IMR-90 (cell line): ENCODE data around the gene NIPBL. TPM values are rescaled to one million over a fixed set of nuclear protein-coding genes. Genes with fewer than 3 reads are reported as not detected.

Experiments used
- ATAC-seq: fragments of 200-7000 bp; cut with Tn5 transposase; 2 replicates; pipeline ENCODE4 v1.9.1; 2020; ENCODE audit warnings: low read depth, mild to moderate bottlenecking, moderate library complexity
- BruUV-seq: library from RNA; stranded (reverse); fragments of 400-500 nt; replicated peaks from 2 replicates; lab custom pipeline; 2021; lab: Mats Ljungman, UMichigan
- CTCF ChIA-PET: fragments of 300-600 bp; formaldehyde crosslinking; extraction: SDS; loops from one replicate; lab custom pipeline; 2021; ENCODE audit warnings: antibody characterized with exemption; lab: Yijun Ruan, JAX
- POLR2A ChIA-PET: fragments of 300-600 bp; sonication (Branson Sonifier 250); formaldehyde crosslinking; loops from one replicate; lab custom pipeline; 2022; ENCODE audit warnings: antibody characterized with exemption; ENCODE audit not compliant: unreplicated experiment; lab: Charles Lee
- DNase-seq: peaks from one replicate; pipeline ENCODE4 v3.0.0; 2013
- H2AFZ ChIP-seq: replicated peaks from 2 replicates; pipeline ENCODE3; 2013; ENCODE audit warnings: low read length, mild to moderate bottlenecking; ENCODE audit not compliant: poor library complexity
- H2AK5ac ChIP-seq: 2 replicates; pipeline ENCODE4 v1.6.1; 2013; ENCODE audit warnings: low read depth, low read length, inconsistent platforms
- H2AK9ac ChIP-seq: replicated peaks from 2 replicates; pipeline ENCODE3; 2013; ENCODE audit warnings: mild to moderate bottlenecking, low read depth, low read length, moderate library complexity; ENCODE audit not compliant: poor library complexity
- H2BK120ac ChIP-seq: 2 replicates; pipeline ENCODE4 v1.6.1; 2013; ENCODE audit warnings: low read depth, low read length, inconsistent platforms
- H2BK15ac ChIP-seq: 3 replicates; pipeline ENCODE4 v1.6.1; 2013; ENCODE audit warnings: low read depth, low read length, inconsistent platforms
- H2BK20ac ChIP-seq: 2 replicates; pipeline ENCODE4 v1.6.1; 2013; ENCODE audit warnings: low read depth, mild to moderate bottlenecking, inconsistent platforms, low read length, moderate library complexity
- H2BK5ac ChIP-seq: 2 replicates; pipeline ENCODE4 v1.6.1; 2013; ENCODE audit warnings: mild to moderate bottlenecking, low read depth, low read length, inconsistent platforms; ENCODE audit not compliant: poor library complexity, severe bottlenecking
- H3K14ac ChIP-seq: replicated peaks from 2 replicates; pipeline ENCODE4 v1.6.1; 2013; ENCODE audit warnings: low read depth, low read length, inconsistent platforms
- H3K18ac ChIP-seq: 2 replicates; pipeline ENCODE4 v1.6.1; 2013; ENCODE audit warnings: low read depth, low read length, control low read depth
- H3K23ac ChIP-seq: 2 replicates; pipeline ENCODE4 v1.6.1; 2013; ENCODE audit warnings: low read depth, low read length, inconsistent platforms
- H3K27ac ChIP-seq: 2 replicates; pipeline ENCODE4 v1.5.1; 2013; ENCODE audit warnings: mild to moderate bottlenecking, control low read depth, low read length; ENCODE audit not compliant: insufficient read depth
- H3K27me3 ChIP-seq: 2 replicates; pipeline ENCODE4 v1.6.1; 2013; ENCODE audit warnings: low read length; ENCODE audit not compliant: control insufficient read depth, insufficient read depth
- H3K36me3 ChIP-seq: 2 replicates; pipeline ENCODE4 v1.6.1; 2013; ENCODE audit warnings: low read length, mixed read lengths; ENCODE audit not compliant: control insufficient read depth, insufficient read depth
- H3K4ac ChIP-seq: 2 replicates; pipeline ENCODE4 v1.6.1; 2013; ENCODE audit warnings: low read depth, low read length, inconsistent platforms
- H3K4me1 ChIP-seq: 2 replicates; pipeline ENCODE4 v1.6.1; 2013; ENCODE audit warnings: low read length, mixed read lengths; ENCODE audit not compliant: control insufficient read depth, insufficient read depth
- H3K4me2 ChIP-seq: 2 replicates; pipeline ENCODE4 v1.6.1; 2013; ENCODE audit warnings: low read depth, mild to moderate bottlenecking, control low read depth, low read length, moderate library complexity
- H3K4me3 ChIP-seq: 2 replicates; pipeline ENCODE4 v1.5.1; 2013; ENCODE audit warnings: low read depth, mild to moderate bottlenecking, control low read depth, low read length, moderate library complexity; ENCODE audit not compliant: insufficient read depth
- H3K56ac ChIP-seq: 2 replicates; pipeline ENCODE4 v1.6.1; 2013; ENCODE audit warnings: low read length, inconsistent platforms; ENCODE audit not compliant: insufficient read depth; ENCODE audit errors: extremely low read depth
- H3K79me1 ChIP-seq, 2 experiments: 2 replicates each; pipeline ENCODE4 v1.6.1; 2013; ENCODE audit warnings: low read length in 2 of 2, inconsistent platforms in 1 of 2, low read depth in 1 of 2
- H3K9ac ChIP-seq: 2 replicates; pipeline ENCODE4 v1.6.1; 2013; ENCODE audit warnings: low read depth, low read length, control low read depth
- H3K9me1 ChIP-seq: 2 replicates; pipeline ENCODE4 v1.6.1; 2013; ENCODE audit warnings: low read length, inconsistent platforms; ENCODE audit not compliant: insufficient read depth
- H3K9me3 ChIP-seq: 2 replicates; pipeline ENCODE4 v1.6.1; 2013; ENCODE audit warnings: low read length; ENCODE audit not compliant: control insufficient read depth, insufficient read depth
- H4K20me1 ChIP-seq: 2 replicates; pipeline ENCODE4 v1.6.1; 2013; ENCODE audit warnings: low read length, inconsistent platforms; ENCODE audit not compliant: insufficient read depth
- H4K5ac ChIP-seq: 2 replicates; pipeline ENCODE4 v1.6.1; 2013; ENCODE audit warnings: mild to moderate bottlenecking, low read depth, low read length, control low read depth
- H4K8ac ChIP-seq, 2 experiments: 2 replicates each; pipeline ENCODE4 v1.6.1; 2013; ENCODE audit warnings: low read depth in 2 of 2, low read length in 2 of 2, control low read depth in 1 of 2, inconsistent platforms in 1 of 2
- H4K91ac ChIP-seq: 2 replicates; pipeline ENCODE4 v1.6.1; 2013; ENCODE audit warnings: low read depth, low read length, inconsistent platforms; ENCODE audit not compliant: insufficient read depth
- FOS ChIP-seq: fragments of 150-350 bp; IDR thresholded peaks from 2 replicates; pipeline ENCODE4 v1.6.1; 2016; ENCODE audit warnings: low read depth, low read length
- POLR2A ChIP-seq: IDR thresholded peaks from 2 replicates; pipeline ENCODE4 v1.6.1; 2012; ENCODE audit warnings: mild to moderate bottlenecking, low read depth, low read length
- WGBS, 2 experiments: methylation state at CpG; one replicate each; pipeline versions ENCODE4 v1.1.5 to v1.1.7; 2013; ENCODE audit warnings: missing lambda C conversion rate in 2 of 2; ENCODE audit not compliant: insufficient read length in 1 of 2; ENCODE audit errors: extremely low coverage in 2 of 2; 5-methylcytosine and 5-hydroxymethylcytosine counted together
- dilution Hi-C: fragments of 300-500 bp; cut with HindIII; formaldehyde crosslinking; loops from one replicate; pipeline ENCODE4 v1.14.3; 2018; ENCODE audit warnings: low sequenced_read_pairs; ENCODE audit not compliant: unreplicated experiment
- in situ Hi-C: fragments of 300-500 bp; cut with MboI; formaldehyde crosslinking; loops from 3 replicates; pipeline ENCODE4 v1.14.3; 2019; ENCODE audit warnings: low sequenced_read_pairs, inconsistent platforms, mixed read lengths
- intact Hi-C: fragments of 100-400 bp; cut with micrococcal nuclease; formaldehyde crosslinking; loops from 2 replicates; pipeline ENCODE4 v1.10.0; 2022
- polyA plus RNA-seq, 3 experiments: library from polyadenylated mRNA; depleted of rRNA; stranded (reverse); fragments of >200 nt; gene quantifications; 2 replicates each; pipeline ENCODE4 v1.2.3, GENCODE V29; 2012; ENCODE audit warnings: low replicate concordance in 1 of 3
- total RNA-seq: library from RNA; depleted of rRNA; stranded (reverse); fragments of >200 nt; gene quantifications from 2 replicates; pipeline ENCODE4 v1.2.3, GENCODE V29; 2012
- TF ChIP-seq, protein P1 (sequence below): conservative IDR thresholded peaks from 2 replicates; pipeline ENCODE4 v1.5.1; 2012; ENCODE audit warnings: mild to moderate bottlenecking, low read depth, low read length, improper control_type of control experiment

Gene NIPBL
- total and polyA plus RNA-seq, 2 of the 4 experiments (the other 2 are of a cell fraction): 8.4 to 46.4 TPM

DNA sequence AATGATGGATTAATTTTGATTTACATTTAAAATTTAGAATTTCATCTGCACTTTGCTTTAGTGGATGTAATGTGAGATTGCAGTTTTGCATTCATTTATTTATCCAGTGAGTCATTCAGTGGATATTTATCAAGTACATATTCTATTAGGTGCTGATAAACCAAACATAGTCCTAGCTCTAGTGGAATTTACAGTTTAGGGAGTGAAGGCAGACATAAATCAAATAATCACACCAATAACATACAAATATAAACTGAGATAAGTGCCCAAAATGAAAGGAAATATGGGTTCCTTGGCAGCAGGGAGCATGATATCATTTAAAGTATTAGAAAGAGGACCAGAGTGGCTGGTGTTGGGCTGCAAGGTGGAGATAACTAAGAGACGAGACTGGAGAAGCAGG lies 14.7 kb upstream of the NIPBL start:
- Histone ChIP-seq H2AK9ac (no peak overlapping the region), H4K20me1 (no peaks in the 10 kb centered on the region), H3K9ac (no peak overlapping the region), H4K5ac (no peak overlapping the region), H2BK20ac (no peak overlapping the region), H3K27me3 (peaks cover 2% of the 10 kb centered on the region; the same call in 1 of the 2 replicates), H2BK120ac (no peak overlapping the region), H3K14ac (no peak overlapping the region), H4K91ac (no peak overlapping the region), H3K79me1 (no peaks in the 10 kb centered on the region), H3K27ac (no peak overlapping the region), H2BK15ac (no peak overlapping the region), H3K56ac (no peak overlapping the region), H3K4ac (no peak overlapping the region), H3K4me3 (no peak overlapping the region), H3K9me3 (no peaks in the 10 kb centered on the region), H3K23ac (no peak overlapping the region), H2AK5ac (no peak overlapping the region), H3K4me1 (no peaks in the 10 kb centered on the region), H2AFZ (no peak overlapping the region), H3K36me3 (no peaks in the 10 kb centered on the region), H3K9me1 (no peaks in the 10 kb centered on the region), H3K18ac (no peak overlapping the region), H3K4me2 (no peak overlapping the region), H2BK5ac (no peak overlapping the region), H4K8ac (no peak overlapping the region)
- BruUV-seq: no TSS peak
- WGBS, 2 experiments: no CpG with 5 or more reads among the region's 1 CpG
- intact Hi-C loops (no loop called here), dilution Hi-C loops (no loop called here), in situ Hi-C loops (loop anchor here (5.0 kb wide), 1 partner anchor 120 kb away; no protein-coding TSS in a partner anchor)
- ChIA-PET POLR2A (no interaction called here), CTCF (no interaction called here)
- ATAC-seq: peak; percentile 57
- TF ChIP-seq FOS (no peak), POLR2A (no peak)
- TF ChIP-seq, protein P1, sequence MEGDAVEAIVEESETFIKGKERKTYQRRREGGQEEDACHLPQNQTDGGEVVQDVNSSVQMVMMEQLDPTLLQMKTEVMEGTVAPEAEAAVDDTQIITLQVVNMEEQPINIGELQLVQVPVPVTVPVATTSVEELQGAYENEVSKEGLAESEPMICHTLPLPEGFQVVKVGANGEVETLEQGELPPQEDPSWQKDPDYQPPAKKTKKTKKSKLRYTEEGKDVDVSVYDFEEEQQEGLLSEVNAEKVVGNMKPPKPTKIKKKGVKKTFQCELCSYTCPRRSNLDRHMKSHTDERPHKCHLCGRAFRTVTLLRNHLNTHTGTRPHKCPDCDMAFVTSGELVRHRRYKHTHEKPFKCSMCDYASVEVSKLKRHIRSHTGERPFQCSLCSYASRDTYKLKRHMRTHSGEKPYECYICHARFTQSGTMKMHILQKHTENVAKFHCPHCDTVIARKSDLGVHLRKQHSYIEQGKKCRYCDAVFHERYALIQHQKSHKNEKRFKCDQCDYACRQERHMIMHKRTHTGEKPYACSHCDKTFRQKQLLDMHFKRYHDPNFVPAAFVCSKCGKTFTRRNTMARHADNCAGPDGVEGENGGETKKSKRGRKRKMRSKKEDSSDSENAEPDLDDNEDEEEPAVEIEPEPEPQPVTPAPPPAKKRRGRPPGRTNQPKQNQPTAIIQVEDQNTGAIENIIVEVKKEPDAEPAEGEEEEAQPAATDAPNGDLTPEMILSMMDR: no peak
- peak; percentile 29 for DNase-seq
